Erythroblast (primary cell): Measurements from ENCODE around the gene ARMH3.
A peak's percentile ranks its signal among the peaks of the same experiment; 100 is the strongest.

Experiments
- DNase-seq, 2 experiments: peaks; one replicate each; lab custom pipeline; 2025; lab: John Stamatoyannopoulos, UW
- GATA1 ChIP-seq: IDR thresholded peaks from 2 replicates; pipeline ENCODE4 v1.6.1; 2011; ENCODE audit warnings: low read depth, mild to moderate bottlenecking, control low read depth, low read length, moderate library complexity
- POLR2A ChIP-seq: IDR thresholded peaks from 2 replicates; pipeline ENCODE4 v1.6.1; 2011; ENCODE audit warnings: mild to moderate bottlenecking, low read length

ARMH3 gene

GRCh38 chr10:101893510-101894120, 162.4 kb downstream of the ARMH3 start:
- TF ChIP-seq POLR2A (no peak), GATA1 (no peak)
- DNase-seq: no peak

GRCh38 chr10:101892782-101893391, 163.1 kb downstream of the ARMH3 start:
- no peak for DNase-seq
- TF ChIP-seq GATA1: no peak
- TF ChIP-seq POLR2A: no peak

- TF ChIP-seq GATA1 (no peak), POLR2A (no peak)
- DNase-seq: peak; percentile 69 to 83
These were observed 166.4 kb downstream of the ARMH3 start for GRCh38 chr10:101889256-101890210.

- TF ChIP-seq GATA1 (no peak), POLR2A (no peak)
- no peak for DNase-seq
These were observed 167.6 kb downstream of the ARMH3 start for GRCh38 chr10:101888251-101888949.

GRCh38 chr10:101887775-101888174, 168.2 kb downstream of the ARMH3 start:
- TF ChIP-seq GATA1 (no peak), POLR2A (no peak)
- no peak for DNase-seq

- TF ChIP-seq POLR2A (no peak), GATA1 (no peak)
- DNase-seq: no peak
These were observed 169.3 kb downstream of the ARMH3 start for GRCh38 chr10:101886521-101887312.

GRCh38 chr10:101881036-101881774, 174.8 kb downstream of the ARMH3 start:
- DNase-seq: no peak
- TF ChIP-seq POLR2A: no peak
- no peak for TF ChIP-seq GATA1

GRCh38 chr10:101880232-101880573, 175.8 kb downstream of the ARMH3 start:
- no peak for TF ChIP-seq GATA1
- TF ChIP-seq POLR2A: no peak
- no peak for DNase-seq

GRCh38 chr10:101879456-101880231, 176.3 kb downstream of the ARMH3 start:
- peak in 1 of 2 experiments; percentile 49 for DNase-seq
- no peak for TF ChIP-seq GATA1
- no peak for TF ChIP-seq POLR2A

GRCh38 chr10:101878869-101879268, 177.1 kb downstream of the ARMH3 start:
- TF ChIP-seq POLR2A (no peak), GATA1 (no peak)

GRCh38 chr10:101875068-101875688, 180.8 kb downstream of the ARMH3 start:
- TF ChIP-seq GATA1: no peak
- TF ChIP-seq POLR2A: no peak
- DNase-seq: no peak

More at GRCh38 chr10:101878869-101879268, 177.1 kb downstream of the ARMH3 start:
- no peak for DNase-seq

GRCh38 chr10:101874252-101874651, 181.7 kb downstream of the ARMH3 start:
- no peak for DNase-seq
- TF ChIP-seq GATA1: no peak
- no peak for TF ChIP-seq POLR2A
